HG02571 (cell line): ENCODE data around the gene ENPP3.
"Not testable (repeated sequence)": the region's sequence is repeated elsewhere in the genome, so short reads cannot be mapped to it uniquely, and the experiment has no call there.

ENCODE experiments used
- ATAC-seq: cut with Tn5 transposase; IDR thresholded peaks from one replicate; pipeline ENCODE4 v1.9.1; 2021; ENCODE audit warnings: mild to moderate bottlenecking, moderate library complexity; ENCODE audit not compliant: unreplicated experiment

The ENPP3 gene

GRCh38 chr6:131733376-131734016 lies 96.4 kb downstream of the ENPP3 start:
- no peak for ATAC-seq

- no peak for ATAC-seq
These were observed 99.0 kb downstream of the ENPP3 start for GRCh38 chr6:131736003-131736596.

- no peak for ATAC-seq
These were observed 99.7 kb downstream of the ENPP3 start for GRCh38 chr6:131736811-131737210.

- ATAC-seq: no peak
These were observed 102.0 kb downstream of the ENPP3 start for GRCh38 chr6:131739136-131739535.

DNA sequence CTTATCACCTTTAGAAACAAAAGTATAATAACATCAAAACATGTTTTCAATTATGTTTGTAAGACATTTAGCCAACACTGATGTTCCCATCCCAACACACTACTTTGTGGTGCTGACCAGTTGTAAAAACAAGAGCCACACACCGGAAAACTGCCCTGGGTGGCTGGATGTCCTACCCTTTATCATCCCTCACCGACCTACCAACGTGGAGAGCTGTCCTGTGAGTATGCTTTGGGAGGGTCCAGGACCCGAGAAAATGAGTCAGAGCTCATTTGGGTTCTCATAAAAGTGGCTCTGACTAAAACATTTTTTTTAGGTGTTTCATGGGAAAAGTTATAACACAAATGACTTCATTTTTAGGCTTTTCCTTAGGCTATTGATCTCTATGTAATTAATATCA lies 103.1 kb downstream of the ENPP3 start:
- no peak for ATAC-seq

- ATAC-seq: no peak
These were observed 104.7 kb downstream of the ENPP3 start for GRCh38 chr6:131741688-131742393.

GRCh38 chr6:131744432-131745287 lies 107.6 kb downstream of the ENPP3 start:
- no peak for ATAC-seq

- no peak for ATAC-seq
These were observed 108.4 kb downstream of the ENPP3 start for GRCh38 chr6:131745476-131745875.

DNA sequence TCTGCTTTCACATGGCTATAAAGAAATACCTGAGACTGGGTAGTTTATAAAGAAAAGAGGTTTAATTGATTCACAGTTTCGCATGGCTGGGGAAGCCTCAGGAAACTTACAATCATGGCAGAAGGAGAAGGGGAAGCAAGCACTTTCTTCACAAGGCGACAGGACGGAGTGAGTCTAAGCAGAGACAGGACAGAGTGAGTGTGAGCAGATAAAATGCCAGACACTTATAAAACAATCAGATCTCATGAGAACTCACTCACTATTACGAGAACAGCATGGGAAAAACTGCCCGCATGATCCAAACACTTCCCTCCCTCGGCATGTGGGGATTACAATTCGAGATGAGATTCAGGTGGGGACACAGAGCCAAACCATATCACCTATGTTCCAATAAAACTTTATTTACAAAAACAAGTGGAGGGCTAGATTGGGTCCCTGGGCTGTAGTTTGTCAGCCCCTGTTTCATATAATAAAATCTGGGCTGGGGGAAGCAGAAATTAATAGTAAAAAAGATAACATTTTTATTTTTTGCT lies 110.8 kb downstream of the ENPP3 start:
- no peak for ATAC-seq

DNA sequence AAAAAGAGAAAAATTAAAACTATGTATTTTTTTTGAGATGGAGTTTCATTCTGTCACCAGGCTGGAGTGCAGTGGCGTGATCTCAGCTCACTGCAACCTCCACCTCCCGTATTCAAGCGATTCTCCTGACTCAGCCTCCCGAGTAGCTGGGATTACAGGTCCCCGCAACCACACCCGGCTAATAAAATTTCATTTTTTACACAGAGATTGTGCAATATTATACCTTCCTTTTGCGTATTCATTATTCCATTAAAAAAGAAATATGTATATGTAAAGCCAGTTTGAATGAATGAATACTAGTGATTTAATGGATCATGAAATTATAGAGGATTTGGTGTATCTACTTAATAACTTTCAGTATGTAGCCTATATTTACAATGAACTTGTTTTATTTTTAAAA lies 111.9 kb downstream of the ENPP3 start:
- no peak for ATAC-seq

GRCh38 chr6:131751012-131751715 lies 114.1 kb downstream of the ENPP3 start:
- ATAC-seq: not testable (repeated sequence)

- ATAC-seq: no peak
These were observed 117.0 kb downstream of the ENPP3 start for GRCh38 chr6:131754088-131754487.

- ATAC-seq: no peak
These were observed 117.8 kb downstream of the ENPP3 start for GRCh38 chr6:131754715-131755567.

DNA sequence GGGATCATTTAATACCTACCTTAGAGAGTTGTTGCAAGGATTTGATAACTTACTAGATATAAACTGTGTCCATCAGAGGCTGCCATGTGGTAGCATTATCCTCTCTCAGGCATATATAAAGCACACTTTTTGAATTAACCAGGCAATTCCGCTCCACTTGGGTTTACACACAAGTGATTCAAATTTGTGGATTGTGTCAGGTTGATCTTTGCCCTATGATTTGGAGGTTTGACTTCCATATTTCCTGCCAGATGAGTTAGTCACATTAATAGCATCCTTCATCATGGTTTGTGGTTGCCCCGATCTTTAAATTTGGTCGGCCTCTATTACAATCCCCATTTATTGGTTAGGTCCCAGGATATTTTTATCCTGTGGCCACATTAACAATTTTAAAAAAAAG lies 118.5 kb downstream of the ENPP3 start:
- no peak for ATAC-seq

DNA sequence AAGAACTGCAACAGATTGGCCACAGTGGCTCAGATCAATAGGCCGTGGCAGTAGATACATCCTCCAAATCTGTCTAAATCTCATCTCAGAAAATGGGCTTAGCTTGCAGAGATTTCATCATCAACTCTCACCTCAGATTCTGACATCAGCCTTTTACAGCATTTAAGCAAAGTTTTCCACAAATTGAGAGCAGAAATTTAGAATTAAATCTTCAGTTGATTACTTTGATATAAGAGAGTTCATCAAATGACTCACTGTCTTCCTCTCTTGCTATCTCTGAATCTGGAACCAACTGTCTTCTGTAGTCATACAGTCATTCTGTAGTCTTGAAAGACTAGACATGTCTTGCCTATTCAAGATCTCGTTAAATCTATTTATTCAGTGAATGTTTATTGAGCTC lies 118.9 kb downstream of the ENPP3 start:
- ATAC-seq: no peak

DNA sequence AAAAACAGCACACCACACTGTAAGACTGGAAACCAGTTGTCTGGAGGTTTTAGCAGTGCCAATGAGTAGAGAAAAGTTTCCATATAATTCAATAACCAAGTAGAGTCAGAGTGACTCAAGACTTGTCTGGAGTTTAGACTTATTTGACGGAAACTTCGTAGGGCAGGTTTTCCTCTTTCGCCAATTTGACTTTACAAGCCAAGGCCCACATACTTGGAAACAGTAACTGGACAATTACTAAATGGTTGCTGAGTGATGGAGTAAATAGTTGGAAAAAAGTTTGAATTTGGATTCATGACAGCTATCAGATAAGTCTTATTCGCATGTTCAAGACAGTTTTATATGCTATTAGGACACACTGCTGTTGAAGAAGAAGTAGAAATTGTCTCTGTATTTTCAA lies 121.8 kb downstream of the ENPP3 start:
- ATAC-seq: no peak

- ATAC-seq: no peak
These were observed 124.1 kb downstream of the ENPP3 start for GRCh38 chr6:131761060-131761761.

GRCh38 chr6:131761762-131762067 lies 124.6 kb downstream of the ENPP3 start:
- ATAC-seq: no peak

DNA sequence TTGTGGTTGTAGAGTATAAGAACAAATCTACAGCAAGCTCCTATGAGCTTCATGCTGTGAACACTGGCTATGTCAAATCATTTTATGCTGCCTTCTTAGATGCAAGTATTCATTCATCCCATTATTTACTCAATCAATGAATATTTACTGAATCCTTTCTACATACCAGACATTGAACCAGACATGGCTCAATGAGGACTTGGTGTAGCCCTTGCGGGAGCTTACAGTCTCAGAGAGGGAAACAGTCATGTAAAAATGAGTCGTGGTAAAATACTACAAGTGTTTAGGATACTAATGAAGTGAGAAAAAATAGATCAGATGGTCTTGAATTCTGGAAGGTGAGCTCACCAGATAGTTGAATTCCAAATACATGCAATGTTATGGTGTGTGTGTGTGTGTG lies 125.9 kb downstream of the ENPP3 start:
- ATAC-seq: no peak
